Liver (tissue), 9 donors: ENCODE data around the gene RAB2B. TPM values are rescaled to one million over a fixed set of nuclear protein-coding genes. Genes with fewer than 3 reads are reported as not detected.

Source experiments
- DNase-seq: peaks from one replicate; pipeline ENCODE4 v3.0.0-alpha.2; 2017; ENCODE audit warnings: low spot score
- H3K27ac ChIP-seq, 2 donors: one replicate each; pipeline ENCODE4 v1.7.0; 2013; ENCODE audit warnings: inconsistent platforms in 2 of 2, low read length in 2 of 2, control low read depth in 1 of 2, low read depth in 1 of 2, mild to moderate bottlenecking in 1 of 2
- H3K27me3 ChIP-seq, 4 donors: one replicate each; pipeline versions ENCODE4 v1.6.1 to v1.7.0; 2013; ENCODE audit warnings: low read length in 3 of 4, inconsistent platforms in 1 of 4, mild to moderate bottlenecking in 1 of 4, moderate library complexity in 1 of 4; ENCODE audit not compliant: control insufficient read depth in 4 of 4, insufficient read depth in 4 of 4
- H3K36me3 ChIP-seq, 4 donors: one replicate each; pipeline versions ENCODE4 v1.6.1 to v1.7.0; 2013; ENCODE audit warnings: low read length in 3 of 4, mild to moderate bottlenecking in 3 of 4, low read depth in 1 of 4, moderate library complexity in 1 of 4; ENCODE audit not compliant: control insufficient read depth in 4 of 4, insufficient read depth in 3 of 4
- H3K4me1 ChIP-seq, 4 donors: one replicate each; pipeline versions ENCODE4 v1.6.1 to v1.7.0; 2013; ENCODE audit warnings: low read length in 3 of 4, mild to moderate bottlenecking in 3 of 4, moderate library complexity in 1 of 4; ENCODE audit not compliant: control insufficient read depth in 4 of 4, insufficient read depth in 4 of 4
- H3K4me3 ChIP-seq, 3 donors: one replicate each; pipeline versions ENCODE4 v1.6.1 to v1.7.0; 2013; ENCODE audit warnings: low read length in 3 of 3, control low read depth in 1 of 3, low read depth in 1 of 3, mild to moderate bottlenecking in 1 of 3
- H3K9ac ChIP-seq, 2 donors: one replicate each; pipeline ENCODE4 v1.7.0; 2013; ENCODE audit warnings: low read length in 2 of 2, mild to moderate bottlenecking in 2 of 2, moderate library complexity in 2 of 2, control low read depth in 1 of 2, low read depth in 1 of 2
- H3K9me3 ChIP-seq, 4 donors: one replicate each; pipeline versions ENCODE4 v1.6.1 to v1.7.0; 2013; ENCODE audit warnings: low read length in 3 of 4; ENCODE audit not compliant: control insufficient read depth in 4 of 4
- EGR1 ChIP-seq, 2 donors: IDR thresholded peaks; 2 replicates each; pipeline ENCODE4 v1.6.1; 2016 to 2018; ENCODE audit warnings: antibody characterized with exemption in 2 of 2, low read depth in 2 of 2
- FOXA1 ChIP-seq: IDR thresholded peaks from 2 replicates; pipeline ENCODE4 v1.6.1; 2016; ENCODE audit warnings: antibody characterized with exemption
- FOXA2 ChIP-seq: IDR thresholded peaks from 2 replicates; pipeline ENCODE4 v1.6.1; 2016; ENCODE audit warnings: antibody characterized with exemption
- GABPA ChIP-seq, 2 donors: IDR thresholded peaks in 1 of 2; conservative IDR thresholded peaks in 1 of 2; 2 replicates each; pipeline ENCODE4 v1.6.1; 2016; ENCODE audit warnings: antibody characterized with exemption in 2 of 2, mild to moderate bottlenecking in 1 of 2, moderate library complexity in 1 of 2
- HNF4A ChIP-seq, 2 donors: conservative IDR thresholded peaks; 2 replicates each; pipeline ENCODE4 v1.6.1; 2016; ENCODE audit warnings: antibody characterized with exemption in 2 of 2, mild to moderate bottlenecking in 2 of 2
- HNF4G ChIP-seq: IDR thresholded peaks from 2 replicates; pipeline ENCODE4 v1.6.1; 2016; ENCODE audit warnings: antibody characterized with exemption
- JUND ChIP-seq, 2 donors: IDR thresholded peaks; 2 replicates each; pipeline ENCODE4 v1.6.1; 2016; ENCODE audit warnings: antibody characterized with exemption in 2 of 2
- NR2F2 ChIP-seq: IDR thresholded peaks from 2 replicates; pipeline ENCODE4 v1.6.1; 2016; ENCODE audit warnings: antibody characterized with exemption
- RAD21 ChIP-seq, 2 donors: IDR thresholded peaks; 2 replicates each; pipeline ENCODE4 v1.6.1; 2016; ENCODE audit warnings: antibody characterized with exemption in 2 of 2, mild to moderate bottlenecking in 2 of 2
- RXRA ChIP-seq, 2 donors: IDR thresholded peaks; 2 replicates each; pipeline ENCODE4 v1.6.1; 2017 to 2018; ENCODE audit warnings: antibody characterized with exemption in 2 of 2, mild to moderate bottlenecking in 1 of 2
- SP1 ChIP-seq: IDR thresholded peaks from 2 replicates; pipeline ENCODE4 v1.6.1; 2018; ENCODE audit warnings: antibody characterized with exemption, mild to moderate bottlenecking
- YY1 ChIP-seq: IDR thresholded peaks from 2 replicates; pipeline ENCODE4 v1.6.1; 2016; ENCODE audit warnings: antibody characterized with exemption, mild to moderate bottlenecking
- WGBS: extraction: QIAGEN DNeasy Blood & Tissue Kit; methylation state at CpG from one replicate; pipeline ENCODE4 v1.1.7; 2013; 5-methylcytosine and 5-hydroxymethylcytosine counted together
- polyA plus RNA-seq, 2 donors: library from polyadenylated mRNA; stranded (reverse) in 1 of 2; unstranded in 1 of 2; fragments of 200-250 nt in 1 of 2; fragments of >200 nt in 1 of 2; fragmentation: Nextera tagmentation in 1 of 2; extraction: Ambion mirVana in 1 of 2; gene quantifications; one replicate each; pipeline versions ENCODE4 v1.2.1 to v1.2.3, GENCODE V29; 2013 to 2015
- total RNA-seq, 2 donors: library from RNA; depleted of rRNA; stranded (reverse); fragments of >200 nt; gene quantifications; one replicate each; pipeline ENCODE4 v1.2.3, GENCODE V29; 2014
- TF ChIP-seq, protein P1 (sequence below): IDR thresholded peaks from 2 replicates; pipeline ENCODE4 v1.6.1; 2016; ENCODE audit warnings: antibody characterized with exemption
- TF ChIP-seq, protein P2 (sequence below): fragments of 150-350 bp; IDR thresholded peaks from 2 replicates; pipeline ENCODE4 v1.5.1; 2017; ENCODE audit warnings: improper control_type of control experiment, low read depth, low read length; ENCODE audit not compliant: missing input control
- TF ChIP-seq, protein P3 (sequence below): IDR thresholded peaks from 2 replicates; pipeline ENCODE4 v1.6.1; 2016; ENCODE audit warnings: antibody characterized with exemption, mild to moderate bottlenecking
- TF ChIP-seq, protein P4 (sequence below): IDR thresholded peaks from 2 replicates; pipeline ENCODE4 v1.6.1; 2016; ENCODE audit warnings: antibody characterized with exemption
- donor health status: healthy.
- donor health status: healthy.
- donor health status: healthy.
- donor health status: healthy.
- donor health status: healthy.

RAB2B gene
- total and polyA plus RNA-seq, 4 donors = 4.2 to 60.9 (median 10.4) TPM

DNA sequence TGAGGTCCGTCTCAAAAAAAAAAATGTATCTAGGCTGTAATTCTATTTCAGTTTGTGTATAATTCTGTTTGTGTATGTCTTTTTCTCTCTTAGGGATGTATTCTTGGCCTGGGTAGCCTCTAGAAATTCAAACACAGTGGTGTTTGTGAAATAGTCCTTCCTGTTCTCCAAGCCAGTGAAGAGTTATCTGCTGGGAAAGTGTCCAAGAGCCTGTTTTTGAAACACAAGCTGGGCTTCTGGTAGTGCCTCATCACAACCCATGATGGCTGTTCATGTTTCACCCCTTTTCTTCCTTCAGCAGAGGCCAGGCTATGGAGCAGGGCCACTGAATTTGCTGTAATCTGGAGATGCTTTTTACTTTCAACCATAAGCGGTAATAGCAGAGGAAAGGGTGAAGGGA lies 19.7 kb upstream of the RAB2B start (continued):
- TF ChIP-seq RXRA (IDR thresholded peaks at IDR 0.05) = no peak
- TF ChIP-seq, protein P1, sequence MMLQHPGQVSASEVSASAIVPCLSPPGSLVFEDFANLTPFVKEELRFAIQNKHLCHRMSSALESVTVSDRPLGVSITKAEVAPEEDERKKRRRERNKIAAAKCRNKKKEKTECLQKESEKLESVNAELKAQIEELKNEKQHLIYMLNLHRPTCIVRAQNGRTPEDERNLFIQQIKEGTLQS = no peak
- no peak for TF ChIP-seq RAD21 (IDR thresholded peaks at IDR 0.05)
- TF ChIP-seq, protein P2, sequence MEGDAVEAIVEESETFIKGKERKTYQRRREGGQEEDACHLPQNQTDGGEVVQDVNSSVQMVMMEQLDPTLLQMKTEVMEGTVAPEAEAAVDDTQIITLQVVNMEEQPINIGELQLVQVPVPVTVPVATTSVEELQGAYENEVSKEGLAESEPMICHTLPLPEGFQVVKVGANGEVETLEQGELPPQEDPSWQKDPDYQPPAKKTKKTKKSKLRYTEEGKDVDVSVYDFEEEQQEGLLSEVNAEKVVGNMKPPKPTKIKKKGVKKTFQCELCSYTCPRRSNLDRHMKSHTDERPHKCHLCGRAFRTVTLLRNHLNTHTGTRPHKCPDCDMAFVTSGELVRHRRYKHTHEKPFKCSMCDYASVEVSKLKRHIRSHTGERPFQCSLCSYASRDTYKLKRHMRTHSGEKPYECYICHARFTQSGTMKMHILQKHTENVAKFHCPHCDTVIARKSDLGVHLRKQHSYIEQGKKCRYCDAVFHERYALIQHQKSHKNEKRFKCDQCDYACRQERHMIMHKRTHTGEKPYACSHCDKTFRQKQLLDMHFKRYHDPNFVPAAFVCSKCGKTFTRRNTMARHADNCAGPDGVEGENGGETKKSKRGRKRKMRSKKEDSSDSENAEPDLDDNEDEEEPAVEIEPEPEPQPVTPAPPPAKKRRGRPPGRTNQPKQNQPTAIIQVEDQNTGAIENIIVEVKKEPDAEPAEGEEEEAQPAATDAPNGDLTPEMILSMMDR = no peak
- TF ChIP-seq JUND (IDR thresholded peaks at IDR 0.05) = no peak
- no peak for TF ChIP-seq SP1
- no peak for TF ChIP-seq YY1

DNA sequence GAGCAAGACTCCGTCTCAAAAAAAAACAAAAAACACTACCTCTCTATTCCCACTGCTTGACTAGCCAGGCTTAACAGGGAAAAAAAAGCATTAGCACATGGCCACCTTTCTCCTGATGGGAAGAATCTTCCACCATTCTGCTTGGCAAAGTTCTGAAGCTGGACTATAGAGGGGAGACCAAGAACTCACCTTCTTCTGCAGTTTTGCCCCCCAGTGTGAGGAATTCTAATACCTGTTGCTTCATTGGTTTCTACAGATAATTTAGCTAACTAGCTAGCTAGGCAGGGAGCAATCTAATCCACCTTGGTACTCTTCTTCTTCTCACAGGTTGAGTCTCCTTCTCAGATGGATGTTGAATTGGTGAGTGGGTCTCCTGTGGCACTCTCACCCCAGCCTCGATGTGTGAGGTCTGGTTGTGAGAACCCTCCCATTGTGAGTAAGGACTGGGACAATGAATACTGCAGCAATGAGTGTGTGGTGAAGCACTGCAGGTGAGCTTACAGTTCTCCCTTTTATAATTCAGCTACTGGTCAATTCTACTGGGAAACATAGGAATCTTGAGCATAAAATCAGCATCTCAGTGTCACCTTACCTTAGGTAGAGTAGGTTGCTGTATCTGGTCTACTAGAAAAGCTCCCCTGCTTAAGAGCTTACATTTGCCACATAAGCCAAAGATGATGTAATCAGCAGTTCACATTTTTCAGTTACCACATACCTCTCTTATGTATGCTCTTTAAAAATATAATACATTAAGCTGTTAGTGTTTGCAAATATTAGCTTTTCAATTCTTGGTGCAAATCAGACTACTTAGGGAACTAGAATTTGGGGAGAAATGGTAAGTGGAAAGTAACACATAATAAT lies 18.4 kb upstream of the RAB2B start:
- H3K4me1 ChIP-seq = no peaks in the 10 kb centered on the region
- H3K9ac ChIP-seq = no peak overlapping the region
- H3K27ac ChIP-seq = no peak overlapping the region
- WGBS = 87% methylated on average over 2 of the region's 2 CpGs
- H3K27me3 ChIP-seq = no peaks in the 10 kb centered on the region
- H3K4me3 ChIP-seq = no peak overlapping the region
- no peak for DNase-seq
- H3K36me3 ChIP-seq = peaks cover 10 to 77% (median 62%) of the 10 kb centered on the region in 4 donors
- no peaks in the 10 kb centered on the region for H3K9me3 ChIP-seq
- TF ChIP-seq, protein P3, sequence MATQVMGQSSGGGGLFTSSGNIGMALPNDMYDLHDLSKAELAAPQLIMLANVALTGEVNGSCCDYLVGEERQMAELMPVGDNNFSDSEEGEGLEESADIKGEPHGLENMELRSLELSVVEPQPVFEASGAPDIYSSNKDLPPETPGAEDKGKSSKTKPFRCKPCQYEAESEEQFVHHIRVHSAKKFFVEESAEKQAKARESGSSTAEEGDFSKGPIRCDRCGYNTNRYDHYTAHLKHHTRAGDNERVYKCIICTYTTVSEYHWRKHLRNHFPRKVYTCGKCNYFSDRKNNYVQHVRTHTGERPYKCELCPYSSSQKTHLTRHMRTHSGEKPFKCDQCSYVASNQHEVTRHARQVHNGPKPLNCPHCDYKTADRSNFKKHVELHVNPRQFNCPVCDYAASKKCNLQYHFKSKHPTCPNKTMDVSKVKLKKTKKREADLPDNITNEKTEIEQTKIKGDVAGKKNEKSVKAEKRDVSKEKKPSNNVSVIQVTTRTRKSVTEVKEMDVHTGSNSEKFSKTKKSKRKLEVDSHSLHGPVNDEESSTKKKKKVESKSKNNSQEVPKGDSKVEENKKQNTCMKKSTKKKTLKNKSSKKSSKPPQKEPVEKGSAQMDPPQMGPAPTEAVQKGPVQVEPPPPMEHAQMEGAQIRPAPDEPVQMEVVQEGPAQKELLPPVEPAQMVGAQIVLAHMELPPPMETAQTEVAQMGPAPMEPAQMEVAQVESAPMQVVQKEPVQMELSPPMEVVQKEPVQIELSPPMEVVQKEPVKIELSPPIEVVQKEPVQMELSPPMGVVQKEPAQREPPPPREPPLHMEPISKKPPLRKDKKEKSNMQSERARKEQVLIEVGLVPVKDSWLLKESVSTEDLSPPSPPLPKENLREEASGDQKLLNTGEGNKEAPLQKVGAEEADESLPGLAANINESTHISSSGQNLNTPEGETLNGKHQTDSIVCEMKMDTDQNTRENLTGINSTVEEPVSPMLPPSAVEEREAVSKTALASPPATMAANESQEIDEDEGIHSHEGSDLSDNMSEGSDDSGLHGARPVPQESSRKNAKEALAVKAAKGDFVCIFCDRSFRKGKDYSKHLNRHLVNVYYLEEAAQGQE = no peak
- TF ChIP-seq, protein P4, sequence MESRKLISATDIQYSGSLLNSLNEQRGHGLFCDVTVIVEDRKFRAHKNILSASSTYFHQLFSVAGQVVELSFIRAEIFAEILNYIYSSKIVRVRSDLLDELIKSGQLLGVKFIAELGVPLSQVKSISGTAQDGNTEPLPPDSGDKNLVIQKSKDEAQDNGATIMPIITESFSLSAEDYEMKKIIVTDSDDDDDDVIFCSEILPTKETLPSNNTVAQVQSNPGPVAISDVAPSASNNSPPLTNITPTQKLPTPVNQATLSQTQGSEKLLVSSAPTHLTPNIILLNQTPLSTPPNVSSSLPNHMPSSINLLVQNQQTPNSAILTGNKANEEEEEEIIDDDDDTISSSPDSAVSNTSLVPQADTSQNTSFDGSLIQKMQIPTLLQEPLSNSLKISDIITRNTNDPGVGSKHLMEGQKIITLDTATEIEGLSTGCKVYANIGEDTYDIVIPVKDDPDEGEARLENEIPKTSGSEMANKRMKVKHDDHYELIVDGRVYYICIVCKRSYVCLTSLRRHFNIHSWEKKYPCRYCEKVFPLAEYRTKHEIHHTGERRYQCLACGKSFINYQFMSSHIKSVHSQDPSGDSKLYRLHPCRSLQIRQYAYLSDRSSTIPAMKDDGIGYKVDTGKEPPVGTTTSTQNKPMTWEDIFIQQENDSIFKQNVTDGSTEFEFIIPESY = no peak
- TF ChIP-seq HNF4G (no peak), JUND (IDR thresholded peaks at IDR 0.05) (no peak), EGR1 (IDR thresholded peaks at IDR 0.05; ENCODE audit: low read depth in 2 of 2) (no peak), HNF4A (conservative IDR thresholded peaks at IDR 0.05) (no peak), SP1 (no peak), RXRA (IDR thresholded peaks at IDR 0.05) (no peak), FOXA2 (no peak), RAD21 (IDR thresholded peaks at IDR 0.05) (no peak), GABPA (IDR thresholded peaks at IDR 0.05 in 1 of 2, conservative IDR thresholded peaks at IDR 0.05 in 1 of 2) (no peak), NR2F2 (no peak), FOXA1 (no peak), YY1 (no peak)
- TF ChIP-seq, protein P2 = no peak
- TF ChIP-seq, protein P1 = no peak
